Smooth muscle cell (in vitro differentiated cells): ENCODE measurements around the gene SLC25A6. TPM values are rescaled to one million over a fixed set of nuclear protein-coding genes. Genes with fewer than 3 reads are reported as not detected.

Experiments used
- DNase-seq: peaks from one replicate; lab custom pipeline; 2025; ENCODE audit not compliant: unreplicated experiment; lab: John Stamatoyannopoulos, UW
- H2AFZ ChIP-seq: fragments of 200-600 bp; sonication (generic); 2 replicates; pipeline ENCODE4 v1.6.0; 2016; ENCODE audit warnings: antibody characterized with exemption, low read depth, mild to moderate bottlenecking
- H3F3A ChIP-seq: fragments of 200-600 bp; sonication (generic); 2 replicates; pipeline ENCODE4 v1.6.0; 2017; ENCODE audit warnings: antibody characterized with exemption, low read depth
- H3K27ac ChIP-seq: fragments of 200-600 bp; sonication (generic); 2 replicates; pipeline ENCODE4 v1.5.1; 2016; ENCODE audit warnings: low read depth, mild to moderate bottlenecking
- H3K27me3 ChIP-seq: fragments of 200-600 bp; sonication (generic); 2 replicates; pipeline ENCODE4 v1.6.1; 2016; ENCODE audit warnings: low read depth, mild to moderate bottlenecking
- H3K36me3 ChIP-seq: fragments of 200-600 bp; sonication (generic); 2 replicates; pipeline ENCODE4 v1.5.1; 2016; ENCODE audit warnings: low read depth
- H3K4me1 ChIP-seq: fragments of 200-600 bp; sonication (generic); 2 replicates; pipeline ENCODE4 v1.5.1; 2016; ENCODE audit warnings: low read depth
- H3K4me2 ChIP-seq: fragments of 200-600 bp; sonication (generic); 2 replicates; pipeline ENCODE4 v1.6.0; 2016; ENCODE audit warnings: mild to moderate bottlenecking
- H3K4me3 ChIP-seq: fragments of 200-600 bp; sonication (generic); 2 replicates; pipeline ENCODE4 v1.5.1; 2016; ENCODE audit warnings: mild to moderate bottlenecking
- H3K79me2 ChIP-seq: fragments of 200-600 bp; sonication (generic); 2 replicates; pipeline ENCODE4 v1.6.0; 2016; ENCODE audit warnings: low read depth, mild to moderate bottlenecking
- H3K9ac ChIP-seq: fragments of 200-600 bp; sonication (generic); 2 replicates; pipeline ENCODE4 v1.6.0; 2016; ENCODE audit warnings: low read depth
- H3K9me3 ChIP-seq: fragments of 200-600 bp; sonication (generic); replicated peaks from 2 replicates; pipeline ENCODE4 v1.5.1; 2016; ENCODE audit warnings: low read depth
- H4K20me1 ChIP-seq: fragments of 200-600 bp; sonication (generic); 2 replicates; pipeline ENCODE4 v1.6.0; 2016; ENCODE audit warnings: low read depth
- WGBS: methylation state at CpG from one replicate; pipeline ENCODE4 v1.1.7; 2016; ENCODE audit warnings: low lambda C conversion rate; 5-methylcytosine and 5-hydroxymethylcytosine counted together
- polyA plus RNA-seq: library from polyadenylated mRNA; unstranded; fragments of >200 nt; fragmentation: Nextera tagmentation; extraction: Ambion mirVana; gene quantifications from 2 replicates; pipeline ENCODE4 v1.2.1, GENCODE V29; 2016
- total RNA-seq: library from RNA; depleted of rRNA; stranded (reverse); fragments of >200 nt; gene quantifications from 2 replicates; pipeline ENCODE4 v1.2.3, GENCODE V29; 2014
- TF ChIP-seq, protein P1 (sequence below): fragments of 200-600 bp; sonication (generic); IDR thresholded peaks from 2 replicates; pipeline ENCODE4 v1.5.1; 2017; ENCODE audit warnings: borderline replicate concordance, mild to moderate bottlenecking, antibody characterized with exemption; ENCODE audit not compliant: insufficient read depth, poor library complexity, severe bottlenecking

Gene SLC25A6
- total and polyA plus RNA-seq, 2 experiments from 2014 or later: 160 to 288 TPM

DNA sequence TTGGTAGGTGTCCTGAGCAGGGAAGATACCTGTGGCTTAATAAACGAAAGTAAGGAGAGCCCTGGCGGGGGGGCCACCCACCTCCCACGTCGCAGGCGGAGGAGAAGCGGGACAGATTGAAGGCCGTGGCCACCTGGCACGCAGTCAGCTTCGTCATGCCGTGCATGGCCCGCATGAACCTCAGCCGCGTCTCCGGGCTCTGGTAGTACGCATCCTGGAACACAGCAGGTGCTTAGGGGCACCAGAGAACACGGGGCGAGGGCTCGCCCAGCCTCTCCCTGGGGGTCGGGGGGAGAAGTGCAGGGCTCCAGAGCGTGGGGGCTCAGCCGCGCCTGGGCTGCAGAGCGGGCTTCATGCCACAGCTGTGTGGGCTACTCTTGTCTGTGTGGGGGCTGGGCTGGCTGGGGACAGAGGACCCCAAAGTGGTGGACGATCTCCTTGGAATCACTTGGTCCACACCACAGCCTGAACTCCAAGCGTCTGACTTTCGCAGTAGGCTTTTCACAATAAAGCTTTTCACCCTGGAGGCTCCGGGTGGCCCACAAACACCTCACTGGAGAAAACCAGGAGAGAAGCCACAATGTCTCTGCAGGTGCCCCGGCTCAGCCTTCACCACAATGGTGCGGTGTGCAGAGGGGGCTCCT is 27.1 kb upstream of the SLC25A6 start:
- Histone ChIP-seq H3K79me2 (no peaks in the 10 kb centered on the region), H3F3A (no peaks in the 10 kb centered on the region), H3K9me3 (peaks cover 2% of the 10 kb centered on the region), H3K36me3 (peaks cover 7% of the 10 kb centered on the region), H3K9ac (no peak overlapping the region), H3K27me3 (no peaks in the 10 kb centered on the region), H2AFZ (no peak overlapping the region), H3K27ac (no peak overlapping the region), H3K4me2 (no peak overlapping the region), H3K4me1 (no peaks in the 10 kb centered on the region), H4K20me1 (no peaks in the 10 kb centered on the region), H3K4me3 (no peak overlapping the region)
- 97% methylated on average over 24 of the region's 29 CpGs for WGBS
- TF ChIP-seq, protein P1, sequence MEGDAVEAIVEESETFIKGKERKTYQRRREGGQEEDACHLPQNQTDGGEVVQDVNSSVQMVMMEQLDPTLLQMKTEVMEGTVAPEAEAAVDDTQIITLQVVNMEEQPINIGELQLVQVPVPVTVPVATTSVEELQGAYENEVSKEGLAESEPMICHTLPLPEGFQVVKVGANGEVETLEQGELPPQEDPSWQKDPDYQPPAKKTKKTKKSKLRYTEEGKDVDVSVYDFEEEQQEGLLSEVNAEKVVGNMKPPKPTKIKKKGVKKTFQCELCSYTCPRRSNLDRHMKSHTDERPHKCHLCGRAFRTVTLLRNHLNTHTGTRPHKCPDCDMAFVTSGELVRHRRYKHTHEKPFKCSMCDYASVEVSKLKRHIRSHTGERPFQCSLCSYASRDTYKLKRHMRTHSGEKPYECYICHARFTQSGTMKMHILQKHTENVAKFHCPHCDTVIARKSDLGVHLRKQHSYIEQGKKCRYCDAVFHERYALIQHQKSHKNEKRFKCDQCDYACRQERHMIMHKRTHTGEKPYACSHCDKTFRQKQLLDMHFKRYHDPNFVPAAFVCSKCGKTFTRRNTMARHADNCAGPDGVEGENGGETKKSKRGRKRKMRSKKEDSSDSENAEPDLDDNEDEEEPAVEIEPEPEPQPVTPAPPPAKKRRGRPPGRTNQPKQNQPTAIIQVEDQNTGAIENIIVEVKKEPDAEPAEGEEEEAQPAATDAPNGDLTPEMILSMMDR: no peak
- DNase-seq: no peak

DNA sequence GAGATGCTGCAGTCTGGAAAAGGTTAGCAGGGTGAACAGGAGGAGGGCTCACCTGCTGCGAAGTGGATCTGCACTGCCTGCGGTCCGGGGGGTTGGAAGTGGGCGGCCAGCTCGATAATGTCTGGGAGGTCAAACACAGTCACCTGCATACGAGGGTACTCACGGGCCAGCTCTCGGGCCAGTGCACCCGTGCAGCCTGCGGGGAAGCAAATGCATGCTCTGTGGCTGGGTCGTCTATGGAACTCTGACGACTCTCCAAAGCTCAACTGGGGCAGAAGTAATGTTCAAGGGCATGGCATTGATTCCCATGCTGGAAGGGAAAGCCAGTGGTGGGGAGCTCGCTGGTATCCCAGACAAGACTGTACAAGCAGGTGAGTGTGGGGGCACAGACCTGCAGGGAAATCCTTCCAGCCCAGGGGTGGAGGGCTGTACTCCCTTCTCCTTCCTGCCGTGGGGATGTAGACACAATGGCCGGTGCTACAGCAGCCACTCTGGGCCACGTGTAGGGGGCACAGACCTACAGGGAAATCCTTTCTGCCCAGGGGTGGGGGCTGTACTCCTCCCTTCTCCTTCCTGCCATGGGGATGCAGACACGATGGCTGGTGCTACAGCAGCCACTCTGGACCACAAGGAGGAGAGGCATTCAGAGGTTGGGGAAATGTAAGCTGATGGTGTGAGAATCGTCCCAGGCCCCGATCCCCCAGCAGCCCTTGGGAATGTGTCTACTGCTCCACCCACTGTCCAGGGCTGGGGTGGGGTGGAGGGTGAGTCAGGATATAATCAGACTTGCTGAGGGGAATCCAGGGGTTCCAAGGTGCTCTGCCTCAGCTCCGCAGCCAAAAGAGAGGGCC is 26.2 kb upstream of the SLC25A6 start:
- H3K79me2 ChIP-seq: no peaks in the 10 kb centered on the region
- peaks cover 5% of the 10 kb centered on the region for H3K36me3 ChIP-seq
- H2AFZ ChIP-seq: no peak overlapping the region
- no peak overlapping the region for H3K4me2 ChIP-seq
- H3K27me3 ChIP-seq: no peaks in the 10 kb centered on the region
- TF ChIP-seq, protein P1: no peak
- no peak overlapping the region for H3K4me3 ChIP-seq
- H3F3A ChIP-seq: no peaks in the 10 kb centered on the region
- WGBS: 94% methylated on average over 20 of the region's 20 CpGs
- no peaks in the 10 kb centered on the region for H4K20me1 ChIP-seq
- no peak for DNase-seq
- H3K27ac ChIP-seq: no peak overlapping the region
- peaks cover under 1% of the 10 kb centered on the region for H3K9me3 ChIP-seq
- no peak overlapping the region for H3K9ac ChIP-seq
- H3K4me1 ChIP-seq: no peaks in the 10 kb centered on the region

DNA sequence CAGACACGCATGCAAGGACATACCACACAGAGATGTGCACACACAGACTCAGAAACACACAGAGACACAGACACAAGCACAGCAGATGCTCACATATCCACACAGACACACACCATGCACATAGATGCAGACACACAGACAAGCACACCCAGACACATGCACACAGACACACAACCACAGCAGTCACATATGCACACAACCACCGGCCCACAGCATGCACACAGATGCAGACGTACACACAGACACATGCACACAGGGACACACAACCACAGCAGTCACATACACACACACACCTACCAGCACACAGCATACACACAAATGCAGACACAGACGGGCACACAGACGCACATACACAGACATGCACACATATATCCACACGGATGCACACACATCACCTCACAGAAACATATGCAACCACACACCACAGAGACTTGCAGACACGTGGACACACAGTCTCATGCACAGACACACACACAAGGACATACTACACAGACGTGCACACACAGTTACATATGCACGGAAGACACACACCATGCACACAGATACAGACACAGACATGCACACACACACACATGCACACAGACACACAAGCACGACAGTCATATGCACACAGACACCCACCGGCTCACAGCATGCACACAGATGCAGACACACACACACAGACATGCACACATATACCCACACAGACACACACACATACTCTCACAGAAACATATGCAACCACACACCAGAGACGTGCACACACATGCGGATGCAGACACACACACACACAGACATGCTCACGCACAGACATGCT is 25.2 kb upstream of the SLC25A6 start:
- Histone ChIP-seq H3K4me1 (no peaks in the 10 kb centered on the region), H3K9me3 (no peaks in the 10 kb centered on the region), H3K27me3 (no peaks in the 10 kb centered on the region), H3K79me2 (no peaks in the 10 kb centered on the region), H4K20me1 (no peaks in the 10 kb centered on the region), H3K4me3 (no peak overlapping the region), H3K36me3 (no peaks in the 10 kb centered on the region), H3F3A (no peaks in the 10 kb centered on the region), H3K27ac (no peak overlapping the region), H2AFZ (no peak overlapping the region), H3K4me2 (no peak overlapping the region), H3K9ac (no peak overlapping the region)
- TF ChIP-seq, protein P1: no peak
- WGBS: 71% methylated on average over 14 of the region's 14 CpGs
- no peak for DNase-seq
